IPS-18c (cell line): Measurements from ENCODE around the gene SLC30A3.

Source experiments
- H3K4me3 ChIP-seq: 2 replicates; pipeline ENCODE4 v1.7.0; 2013; ENCODE audit warnings: low read depth, mild to moderate bottlenecking, low read length, moderate library complexity; ENCODE audit not compliant: insufficient read depth
- H3K9me3 ChIP-seq: one replicate; pipeline ENCODE4 v1.6.1; 2013; ENCODE audit warnings: mild to moderate bottlenecking, low read length, moderate library complexity; ENCODE audit not compliant: control insufficient read depth, insufficient read depth

The SLC30A3 gene

GRCh38 chr2:27247893-27248292, 15.0 kb downstream of the SLC30A3 start:
- Histone ChIP-seq H3K9me3 (no peaks in the 10 kb centered on the region), H3K4me3 (no peak overlapping the region)

GRCh38 chr2:27245626-27246025, 17.2 kb downstream of the SLC30A3 start:
- H3K9me3 ChIP-seq, result no peaks in the 10 kb centered on the region
- no peak overlapping the region for H3K4me3 ChIP-seq

- no peaks in the 10 kb centered on the region for H3K9me3 ChIP-seq
- no peak overlapping the region for H3K4me3 ChIP-seq
These were observed 17.7 kb downstream of the SLC30A3 start for GRCh38 chr2:27245116-27245515.

- Histone ChIP-seq H3K9me3 (no peaks in the 10 kb centered on the region), H3K4me3 (no peak overlapping the region)
These were observed 19.3 kb downstream of the SLC30A3 start for GRCh38 chr2:27243391-27244130.

- H3K4me3 ChIP-seq, result no peak overlapping the region
- H3K9me3 ChIP-seq, result no peaks in the 10 kb centered on the region
These were observed 20.3 kb downstream of the SLC30A3 start for GRCh38 chr2:27242614-27242951.

- H3K9me3 ChIP-seq, result no peaks in the 10 kb centered on the region
- no peak overlapping the region for H3K4me3 ChIP-seq
These were observed 20.9 kb downstream of the SLC30A3 start for GRCh38 chr2:27241761-27242613.

GRCh38 chr2:27240406-27240805, 22.4 kb downstream of the SLC30A3 start:
- no peak overlapping the region for H3K4me3 ChIP-seq
- H3K9me3 ChIP-seq, result no peaks in the 10 kb centered on the region

- H3K9me3 ChIP-seq, result no peaks in the 10 kb centered on the region
- H3K4me3 ChIP-seq, result no peak overlapping the region
These were observed 23.9 kb downstream of the SLC30A3 start for GRCh38 chr2:27238976-27239375.

- H3K9me3 ChIP-seq, result no peaks in the 10 kb centered on the region
- H3K4me3 ChIP-seq, result no peak overlapping the region
These were observed 25.4 kb downstream of the SLC30A3 start for GRCh38 chr2:27237341-27237945.

GRCh38 chr2:27236626-27237025, 26.2 kb downstream of the SLC30A3 start:
- no peaks in the 10 kb centered on the region for H3K9me3 ChIP-seq
- H3K4me3 ChIP-seq, result no peak overlapping the region

- Histone ChIP-seq H3K4me3 (no peak overlapping the region), H3K9me3 (no peaks in the 10 kb centered on the region)
These were observed 26.7 kb downstream of the SLC30A3 start for GRCh38 chr2:27236136-27236535.

GRCh38 chr2:27233341-27233740, 29.5 kb downstream of the SLC30A3 start:
- no peaks in the 10 kb centered on the region for H3K9me3 ChIP-seq
- H3K4me3 ChIP-seq, result no peak overlapping the region

- Histone ChIP-seq H3K9me3 (no peaks in the 10 kb centered on the region), H3K4me3 (no peak overlapping the region)
These were observed 30.9 kb downstream of the SLC30A3 start for GRCh38 chr2:27231921-27232320.

GRCh38 chr2:27227501-27227900, 35.3 kb downstream of the SLC30A3 start:
- no peak overlapping the region for H3K4me3 ChIP-seq
- no peaks in the 10 kb centered on the region for H3K9me3 ChIP-seq

GRCh38 chr2:27225526-27225925, 37.3 kb downstream of the SLC30A3 start:
- Histone ChIP-seq H3K9me3 (peaks cover 2% of the 10 kb centered on the region), H3K4me3 (no peak overlapping the region)

- no peak overlapping the region for H3K4me3 ChIP-seq
- peaks cover 2% of the 10 kb centered on the region for H3K9me3 ChIP-seq
These were observed 39.4 kb downstream of the SLC30A3 start for GRCh38 chr2:27223416-27223815.

- H3K4me3 ChIP-seq, result no peak overlapping the region
- peaks cover 2% of the 10 kb centered on the region for H3K9me3 ChIP-seq
These were observed 40.4 kb downstream of the SLC30A3 start for GRCh38 chr2:27222407-27222806.

- H3K9me3 ChIP-seq, result peaks cover 2% of the 10 kb centered on the region
- no peak overlapping the region for H3K4me3 ChIP-seq
These were observed 41.7 kb downstream of the SLC30A3 start for GRCh38 chr2:27221166-27221565.
